ENCODE data around the gene VPS35L.
"Not testable (repeated sequence)": the region's sequence is repeated elsewhere in the genome, so short reads cannot be mapped to it uniquely, and the experiment has no call there.

The VPS35L gene

GRCh38 chr16:19660432-19660831 is 104.9 kb downstream of the VPS35L start:
- FAIRE-seq = no peak

GRCh38 chr16:19662351-19662750 is 106.8 kb downstream of the VPS35L start:
- FAIRE-seq = no peak

GRCh38 chr16:19664166-19664565 is 108.7 kb downstream of the VPS35L start:
- FAIRE-seq = no peak

GRCh38 chr16:19665313-19665712 is 109.8 kb downstream of the VPS35L start:
- FAIRE-seq = not testable (repeated sequence)

- FAIRE-seq = no peak
Measured at GRCh38 chr16:19666477-19666876, 111.0 kb downstream of the VPS35L start.

GRCh38 chr16:19672378-19672777 is 116.9 kb downstream of the VPS35L start:
- FAIRE-seq = no peak

GRCh38 chr16:19674485-19674884 is 119.0 kb downstream of the VPS35L start:
- FAIRE-seq = no peak

GRCh38 chr16:19677402-19677801 is 121.9 kb downstream of the VPS35L start:
- no peak for FAIRE-seq

- FAIRE-seq = no peak
Measured at GRCh38 chr16:19678804-19679203, 123.3 kb downstream of the VPS35L start.

GRCh38 chr16:19679281-19679680 is 123.8 kb downstream of the VPS35L start:
- not testable (repeated sequence) for FAIRE-seq

- FAIRE-seq = no peak
Measured at GRCh38 chr16:19680881-19681340, 125.4 kb downstream of the VPS35L start.

- no peak for FAIRE-seq
Measured at GRCh38 chr16:19681637-19682036, 126.1 kb downstream of the VPS35L start.

- FAIRE-seq = no peak
Measured at GRCh38 chr16:19683453-19684236, 128.1 kb downstream of the VPS35L start.

- no peak for FAIRE-seq
Measured at GRCh38 chr16:19685176-19685575, 129.7 kb downstream of the VPS35L start.

GRCh38 chr16:19687279-19687678 is 131.8 kb downstream of the VPS35L start:
- FAIRE-seq = no peak

- no peak for FAIRE-seq
Measured at GRCh38 chr16:19688396-19689024, 133.0 kb downstream of the VPS35L start.

GRCh38 chr16:19689342-19689741 is 133.8 kb downstream of the VPS35L start:
- FAIRE-seq = no peak

- no peak for FAIRE-seq
Measured at GRCh38 chr16:19690196-19690595, 134.7 kb downstream of the VPS35L start.

- FAIRE-seq = no peak
Measured at GRCh38 chr16:19691161-19691711, 135.7 kb downstream of the VPS35L start.

GRCh38 chr16:19694989-19695388 is 139.5 kb downstream of the VPS35L start:
- no peak for FAIRE-seq

GRCh38 chr16:19696328-19696727 is 140.8 kb downstream of the VPS35L start:
- FAIRE-seq = no peak

GRCh38 chr16:19696961-19697360 is 141.5 kb downstream of the VPS35L start:
- FAIRE-seq = no peak

- FAIRE-seq = no peak
Measured at GRCh38 chr16:19697756-19698318, 142.3 kb downstream of the VPS35L start.
